Activated CD4-positive, alpha-beta T cell treated with anti-CD3 and anti-CD28 coated beads, Interleukin-2, amount 50 U/mL, for 48 hours (primary cell): ENCODE results near the gene GALK2.
"Not testable (repeated sequence)": the region's sequence is repeated elsewhere in the genome, so short reads cannot be mapped to it uniquely, and the experiment has no call there.

ENCODE experiments used
- DNase-seq, 2 experiments: peaks; one replicate each; pipeline ENCODE4 v3.0.0-alpha.2; 2020

The GALK2 gene

DNA sequence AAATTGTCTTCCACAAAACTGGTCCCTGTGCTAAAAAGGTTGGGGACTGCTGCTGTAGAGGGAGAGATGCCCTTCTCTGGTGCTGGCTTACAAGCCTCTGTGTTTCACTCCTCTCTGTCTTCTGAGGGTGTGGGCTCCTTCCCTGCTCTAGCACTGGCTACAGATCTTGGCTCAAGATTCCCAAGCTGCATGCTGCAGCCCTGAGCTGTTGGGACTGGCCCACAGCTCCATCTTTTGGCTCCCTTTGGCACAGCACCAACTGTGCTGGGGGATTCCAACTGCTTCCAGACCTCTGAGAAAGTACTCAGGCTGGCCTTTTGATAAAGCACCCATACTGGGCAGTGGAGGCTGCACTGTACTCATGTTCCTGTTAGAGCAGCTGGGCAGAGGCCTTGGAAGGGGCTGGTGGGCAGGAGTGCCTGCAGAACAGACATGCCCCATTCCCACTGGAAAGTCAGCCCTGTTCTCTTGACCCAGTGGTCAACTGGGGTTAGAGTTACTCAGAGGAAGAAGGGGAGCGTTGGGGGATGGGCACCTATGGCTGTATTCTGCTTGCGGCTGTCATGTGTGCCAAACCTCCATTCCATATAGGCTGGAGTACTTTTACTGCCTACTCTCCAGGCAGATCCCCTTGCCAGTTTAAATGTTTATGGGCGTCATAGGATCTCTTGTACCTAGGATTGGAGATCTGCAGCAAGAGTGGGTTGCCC lies 55.7 kb downstream of the GALK2 start:
- DNase-seq: no peak

DNA sequence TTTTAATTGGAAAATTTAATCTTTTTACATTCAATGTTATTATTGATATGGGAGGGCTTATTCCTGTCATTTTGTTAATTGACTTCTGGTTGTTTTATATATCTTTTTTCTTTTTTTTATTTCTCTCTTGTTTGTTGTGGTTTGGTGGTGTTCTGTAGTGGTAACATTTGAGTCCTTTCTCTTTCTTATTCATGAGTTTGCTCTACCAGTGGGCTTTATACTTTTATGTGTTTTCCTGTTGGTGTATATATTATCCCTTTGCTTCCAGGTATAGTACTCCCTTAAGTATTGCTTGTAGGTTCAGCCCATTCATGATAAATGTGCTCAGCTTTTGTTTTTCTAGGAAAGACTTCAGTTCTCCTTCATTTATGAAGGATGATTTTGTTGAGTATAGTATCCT lies 57.6 kb downstream of the GALK2 start:
- DNase-seq: no peak

DNA sequence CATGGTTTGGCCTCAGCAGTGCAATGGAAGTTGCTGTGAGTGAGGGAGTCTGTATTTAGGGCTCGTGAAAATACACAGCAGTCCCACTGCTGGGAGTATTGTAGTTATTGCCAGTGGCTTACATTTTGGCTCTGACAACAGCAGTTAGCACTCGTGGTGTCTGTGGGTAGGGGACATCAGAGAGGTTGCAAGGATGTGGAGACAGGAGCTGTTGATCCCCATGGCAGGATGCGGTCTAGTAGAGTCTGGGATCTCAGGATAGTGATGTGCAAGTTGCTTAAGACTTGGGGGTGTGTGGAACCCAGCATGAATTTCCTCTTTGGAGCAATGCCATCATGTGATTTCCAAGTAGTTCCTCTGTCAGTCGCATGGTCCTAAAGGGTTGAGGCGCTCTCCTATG lies 59.9 kb downstream of the GALK2 start:
- DNase-seq: no peak

DNA sequence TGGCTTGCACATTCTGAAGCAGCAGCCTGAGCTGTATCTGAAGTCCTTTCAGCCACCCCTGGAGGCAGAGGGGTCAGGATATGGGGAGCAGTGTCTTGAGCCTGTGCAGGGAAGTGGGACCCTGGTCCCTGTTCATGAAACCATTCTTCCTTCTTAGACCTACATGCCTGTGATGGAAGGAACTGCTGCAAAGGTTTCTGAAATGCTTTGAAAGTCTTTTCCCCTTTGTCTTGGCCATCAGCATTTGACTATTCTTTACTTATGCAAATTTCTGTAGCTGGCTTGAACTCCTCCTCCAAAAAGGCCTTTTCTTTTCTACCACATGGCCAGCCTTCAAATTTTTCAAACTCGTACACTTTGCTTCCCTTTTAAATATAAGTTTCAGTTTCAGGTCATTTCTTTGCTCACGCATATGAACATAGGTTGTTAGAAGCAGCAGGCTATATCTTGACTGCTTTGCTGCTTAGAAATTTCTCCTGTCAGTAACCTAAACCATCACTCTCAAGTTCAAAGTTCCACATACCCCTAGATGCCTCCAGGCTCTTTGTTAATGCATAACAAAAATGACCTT lies 62.3 kb downstream of the GALK2 start:
- no peak for DNase-seq

DNA sequence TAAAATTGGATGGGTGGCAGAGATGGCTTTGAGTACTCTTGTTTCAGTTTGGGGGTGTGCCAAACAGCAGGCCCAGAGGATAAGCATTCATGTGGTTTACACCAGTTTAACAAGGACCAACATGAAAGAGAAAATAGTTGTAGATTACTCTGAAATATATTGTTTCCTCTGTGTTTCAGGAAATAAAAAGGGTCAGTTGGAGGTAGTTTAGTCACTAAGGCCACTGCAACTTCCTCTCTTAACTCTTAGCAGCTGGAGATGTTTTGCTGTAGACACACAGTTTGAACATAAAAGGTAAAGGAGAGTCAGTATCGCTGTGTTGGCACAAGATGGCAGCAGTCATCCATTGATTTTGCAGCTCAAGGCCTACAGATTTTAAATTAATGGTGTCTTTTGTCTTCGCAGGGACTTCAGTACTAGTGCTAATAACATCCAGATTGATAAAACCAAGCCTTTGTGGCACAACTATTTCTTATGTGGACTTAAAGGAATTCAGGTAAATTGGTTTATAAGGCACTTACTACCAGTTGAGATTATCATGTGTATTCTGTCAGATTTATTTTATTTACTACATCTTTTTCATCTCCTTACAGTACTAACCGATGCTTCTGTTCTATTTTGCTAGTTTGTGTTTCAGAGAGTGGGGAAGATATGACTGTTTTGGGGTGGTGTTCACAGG lies 65.5 kb downstream of the GALK2 start:
- DNase-seq: peak; percentile 10 to 35

DNA sequence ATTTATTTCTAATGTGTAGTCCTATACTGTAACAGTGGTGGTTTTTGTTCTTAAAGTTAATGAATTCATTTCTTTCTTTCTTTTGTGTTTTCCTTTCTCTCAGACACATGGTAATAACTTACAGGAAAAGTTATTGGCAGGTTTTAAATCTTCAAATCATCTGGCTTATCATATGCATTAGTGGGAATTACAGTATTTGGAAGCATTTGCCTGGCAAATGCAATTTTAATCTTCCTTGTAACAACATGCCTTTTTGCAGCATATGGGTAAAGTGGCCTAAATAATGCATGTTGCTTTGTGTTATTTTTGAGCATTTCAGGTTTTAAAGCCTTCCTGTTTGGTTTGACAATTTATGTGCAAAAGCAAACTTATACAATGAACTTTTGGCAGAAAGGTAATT lies 66.8 kb downstream of the GALK2 start:
- DNase-seq: no peak

DNA sequence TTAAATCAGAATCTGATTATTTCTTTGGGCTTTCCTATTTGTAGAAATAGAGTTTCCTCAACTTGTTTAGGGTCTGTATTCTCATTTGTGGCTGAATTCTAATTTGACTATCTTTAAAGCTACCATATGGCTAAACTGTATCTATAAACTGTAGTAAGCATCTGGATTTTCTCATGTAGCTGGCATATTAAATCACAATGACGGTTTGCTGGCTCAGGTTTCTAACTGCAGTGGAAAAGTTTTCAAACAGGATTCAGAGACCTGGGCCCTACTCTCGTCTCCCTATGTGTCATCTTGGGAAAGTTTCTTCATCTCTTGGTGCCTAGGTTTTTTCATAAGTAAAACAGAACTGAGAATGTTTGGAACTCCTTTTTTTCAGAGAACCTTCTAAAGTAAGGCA lies 68.3 kb downstream of the GALK2 start:
- DNase-seq: no peak

DNA sequence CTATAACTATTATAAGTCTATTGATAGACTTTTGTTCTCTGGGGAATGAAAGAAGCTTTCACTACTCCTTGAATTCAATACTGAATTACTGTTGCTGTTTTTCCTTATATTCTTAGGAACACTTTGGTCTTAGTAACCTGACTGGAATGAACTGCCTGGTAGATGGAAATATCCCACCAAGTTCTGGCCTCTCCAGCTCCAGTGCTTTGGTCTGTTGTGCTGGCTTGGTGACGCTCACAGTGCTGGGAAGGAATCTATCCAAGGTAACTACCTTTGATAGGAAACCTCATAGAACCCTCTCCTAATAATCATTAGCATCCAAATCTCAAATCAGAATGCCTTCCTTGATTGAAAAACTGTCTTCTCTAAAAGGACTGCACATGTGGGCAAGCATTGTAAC lies 69.1 kb downstream of the GALK2 start:
- DNase-seq: no peak

DNA sequence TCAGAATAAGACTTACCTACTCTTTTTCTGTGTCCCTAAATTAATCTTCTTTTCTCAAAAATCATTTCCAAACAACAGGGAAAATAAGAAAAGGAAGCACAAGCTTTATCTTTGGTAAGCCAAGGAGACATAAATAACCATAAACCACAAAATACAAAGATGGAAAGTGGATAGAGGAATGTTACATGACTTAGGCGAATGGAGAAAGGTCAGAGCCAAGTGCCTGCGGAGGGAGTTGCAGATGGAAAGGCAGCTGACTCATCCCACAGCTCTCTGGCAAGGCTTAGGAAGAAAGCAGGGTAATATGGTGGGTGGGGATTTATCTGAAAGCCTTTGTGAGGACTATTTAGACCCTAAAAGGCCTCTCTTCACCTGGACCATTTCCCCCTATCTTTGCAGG lies 72.8 kb downstream of the GALK2 start:
- DNase-seq: no peak

DNA sequence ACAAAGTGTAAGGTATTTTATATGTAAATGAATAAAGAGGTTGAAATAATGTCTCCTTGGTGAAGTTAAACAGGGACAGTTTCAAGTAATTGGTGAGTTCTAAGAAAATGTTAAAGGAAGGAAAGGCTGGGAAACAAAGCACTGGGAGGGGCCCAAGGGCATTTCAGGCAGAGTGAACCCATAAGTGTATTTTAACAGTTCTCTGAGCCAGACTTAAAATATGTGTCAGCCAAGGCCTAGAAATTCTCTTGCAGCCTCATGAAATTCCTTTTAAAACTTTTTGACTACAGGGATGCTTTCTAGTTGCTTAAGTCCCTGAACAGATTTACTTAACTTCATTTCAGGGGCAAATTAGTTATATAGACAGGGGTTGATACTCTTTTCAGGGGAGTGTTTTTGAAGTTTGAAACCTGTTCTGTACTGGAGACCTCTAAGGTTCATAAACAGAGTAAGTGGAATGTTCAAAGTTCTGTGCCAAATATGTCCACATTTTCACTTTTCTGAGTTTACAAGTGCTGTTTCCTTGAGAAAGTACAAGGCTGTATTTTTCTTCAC lies 77.6 kb downstream of the GALK2 start:
- no peak for DNase-seq

DNA sequence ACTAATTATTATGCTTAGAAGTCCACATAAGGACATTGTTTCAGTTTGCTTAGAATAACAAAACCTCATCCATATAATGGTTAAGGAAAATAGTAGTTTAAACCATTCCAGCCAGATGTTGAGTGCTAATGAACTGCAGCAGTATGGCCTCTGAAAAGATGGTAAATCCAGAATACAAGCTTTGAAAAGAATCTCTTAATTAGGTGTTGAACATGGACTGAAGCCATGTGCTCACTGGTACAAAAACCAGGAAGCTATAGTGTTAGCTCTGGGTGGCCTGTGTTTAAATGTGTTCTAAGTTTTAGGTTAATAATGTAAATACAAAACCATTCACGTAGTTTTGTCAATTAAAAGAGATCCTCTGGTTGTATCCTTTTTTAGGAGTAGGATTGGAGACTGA lies 78.2 kb downstream of the GALK2 start:
- no peak for DNase-seq

DNA sequence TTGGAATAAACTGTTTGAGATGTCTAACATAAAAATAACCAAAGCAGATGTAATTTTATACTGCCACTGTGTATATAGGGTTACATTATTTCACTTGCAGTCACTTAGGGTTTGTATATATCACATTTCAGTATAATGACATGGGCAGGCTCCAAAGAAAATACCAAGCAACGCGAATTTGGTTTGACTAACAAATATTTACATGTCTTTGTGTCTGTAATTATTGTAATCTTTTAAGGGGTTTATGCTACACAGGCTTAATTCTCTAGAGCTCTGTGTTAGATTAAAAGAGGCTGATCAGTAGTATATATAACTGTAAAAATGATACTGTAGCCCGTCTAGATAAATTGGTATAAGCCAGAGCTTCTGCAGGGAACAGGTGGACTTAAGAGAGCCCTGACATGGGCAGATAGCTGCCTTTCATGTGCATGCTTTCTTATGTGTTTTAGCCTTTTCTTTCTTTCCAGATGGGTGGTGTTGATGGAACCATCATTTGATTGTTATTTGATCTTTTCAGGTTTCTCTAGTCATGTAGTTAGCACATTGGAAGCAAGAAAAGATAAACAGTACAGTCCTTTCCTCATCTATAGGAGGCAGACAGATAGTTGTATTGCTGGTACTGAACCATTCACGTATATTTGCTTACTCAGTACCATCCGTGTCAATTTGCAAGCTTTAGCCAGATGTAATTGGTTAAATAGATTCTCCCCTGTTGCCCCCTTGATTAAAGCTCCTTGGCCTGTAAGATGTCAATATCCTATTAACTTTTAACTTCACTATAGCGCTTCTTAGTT lies 86.1 kb downstream of the GALK2 start:
- DNase-seq: no peak

DNA sequence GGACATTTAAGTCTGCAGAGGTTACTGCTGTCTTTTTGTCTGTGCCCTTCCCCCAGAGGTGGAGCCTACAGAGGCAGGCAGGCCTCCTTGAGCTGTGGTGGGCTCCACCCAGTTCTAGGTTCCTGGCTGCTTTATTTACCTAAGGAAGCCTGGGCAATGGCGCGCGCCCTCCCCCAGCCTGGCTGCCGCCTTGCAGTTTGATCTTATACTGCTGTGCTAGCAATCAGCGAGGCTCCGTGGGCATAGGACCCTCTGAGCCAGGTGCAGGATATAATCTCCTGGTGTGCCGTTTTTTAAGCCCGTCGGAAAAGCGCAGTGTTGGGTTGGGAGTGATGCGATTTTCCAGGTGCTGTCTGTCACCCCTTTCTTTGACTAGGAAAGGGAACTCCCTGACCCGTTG lies 95.1 kb downstream of the GALK2 start:
- DNase-seq: not testable (repeated sequence)

DNA sequence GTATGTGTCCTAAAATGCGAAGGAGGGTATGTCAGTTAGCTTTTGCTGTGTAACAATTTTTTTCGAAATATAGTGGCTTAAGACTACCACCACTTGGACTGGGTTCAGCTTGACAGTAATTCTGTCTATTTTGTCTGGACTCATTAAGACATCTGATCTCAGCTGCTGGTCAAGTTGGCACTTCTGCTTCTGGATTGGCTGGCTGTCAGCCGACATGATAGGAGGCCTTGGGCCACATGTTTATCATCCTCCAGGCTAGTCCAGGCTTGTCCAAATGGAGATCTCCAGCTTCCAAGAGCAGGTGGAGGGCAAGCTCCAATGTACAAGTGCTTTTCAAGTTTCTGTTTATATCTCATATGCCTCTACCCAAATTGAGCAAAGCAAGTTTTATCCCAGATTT lies 95.9 kb downstream of the GALK2 start:
- DNase-seq: no peak

DNA sequence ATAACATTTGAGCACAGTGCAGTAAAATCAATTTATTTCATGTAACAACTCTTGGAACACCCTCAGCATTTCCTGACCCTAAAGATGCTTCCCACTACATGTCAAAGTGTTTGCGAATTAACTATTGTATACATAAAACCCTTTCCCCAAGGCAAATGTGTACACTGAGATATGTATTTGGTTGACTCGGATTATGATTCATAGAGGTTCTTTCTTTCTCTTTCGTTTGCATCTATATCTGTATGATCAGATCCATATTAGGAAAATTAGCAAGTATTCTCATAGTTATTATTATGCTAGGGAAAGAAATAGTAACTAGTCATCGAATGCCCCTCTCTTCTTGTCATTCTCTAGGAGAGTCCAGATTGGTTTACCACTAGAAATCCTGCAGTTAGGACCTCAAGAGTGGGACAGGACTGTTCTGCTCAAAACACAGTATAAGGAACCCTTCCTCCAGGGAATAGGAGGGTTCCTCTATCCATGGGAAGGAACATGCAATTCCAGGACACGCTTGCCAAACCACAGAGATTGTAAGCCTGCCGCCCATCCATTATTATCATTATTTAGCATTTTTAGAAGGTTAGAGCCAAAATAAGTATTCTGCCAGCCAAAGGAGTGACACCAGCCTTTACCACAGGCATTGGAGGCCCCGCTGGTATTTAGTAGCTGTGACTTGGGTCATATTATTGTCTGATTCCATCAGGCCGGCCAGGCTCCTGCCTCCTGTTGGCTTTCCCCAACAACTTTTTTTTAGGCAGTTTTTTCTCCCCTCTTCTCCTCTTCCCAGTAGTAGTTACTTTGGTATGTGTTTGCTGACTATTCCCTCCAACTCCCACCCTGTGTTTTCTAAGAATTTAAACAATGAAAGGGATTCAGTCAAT lies 100.7 kb downstream of the GALK2 start:
- DNase-seq: no peak

DNA sequence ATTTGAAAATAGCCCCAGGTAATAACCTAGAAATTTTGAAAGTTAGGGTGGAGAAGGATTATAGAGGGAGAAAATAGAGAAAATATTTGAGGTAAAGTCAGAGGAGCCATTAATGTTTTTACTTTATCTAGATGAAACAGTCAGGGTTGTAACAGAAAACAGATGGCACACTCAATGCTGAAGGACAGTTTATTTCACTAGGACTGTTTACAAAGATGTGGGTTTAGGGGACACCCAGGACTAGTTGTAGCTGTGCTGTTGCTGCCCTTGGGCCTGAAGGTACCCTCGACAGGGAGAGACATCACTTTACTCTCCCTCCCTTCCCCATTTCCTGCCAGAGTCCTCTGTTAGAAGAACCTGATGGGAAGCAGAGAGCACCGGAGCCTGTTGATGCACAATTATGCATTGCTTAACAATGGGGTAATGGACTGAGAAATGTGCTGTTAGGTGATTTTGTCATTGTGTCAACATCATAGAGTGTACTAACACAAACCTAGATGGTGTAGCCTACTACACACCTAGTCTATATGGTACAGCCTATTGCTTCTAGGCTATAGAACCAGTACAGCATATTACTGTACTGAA lies 103.8 kb downstream of the GALK2 start:
- no peak for DNase-seq

DNA sequence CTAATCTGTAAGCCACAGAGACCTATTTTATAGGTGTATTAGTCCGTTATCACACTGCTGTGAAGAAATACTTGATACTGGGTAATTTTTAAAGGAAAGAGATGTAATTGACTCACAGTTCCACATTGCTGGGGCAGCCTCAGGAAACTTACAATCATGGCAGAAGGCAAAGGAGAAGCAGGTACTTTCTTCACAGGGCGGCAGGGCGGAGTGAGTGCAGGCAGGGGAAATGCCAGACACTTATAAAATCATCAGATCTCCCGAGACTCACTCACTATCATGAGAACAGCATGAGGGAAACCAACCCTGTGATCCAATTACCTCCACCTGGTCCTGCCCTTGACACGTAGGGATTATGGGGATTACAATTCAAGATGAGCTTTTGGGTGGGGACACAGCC lies 108.7 kb downstream of the GALK2 start:
- DNase-seq: no peak

DNA sequence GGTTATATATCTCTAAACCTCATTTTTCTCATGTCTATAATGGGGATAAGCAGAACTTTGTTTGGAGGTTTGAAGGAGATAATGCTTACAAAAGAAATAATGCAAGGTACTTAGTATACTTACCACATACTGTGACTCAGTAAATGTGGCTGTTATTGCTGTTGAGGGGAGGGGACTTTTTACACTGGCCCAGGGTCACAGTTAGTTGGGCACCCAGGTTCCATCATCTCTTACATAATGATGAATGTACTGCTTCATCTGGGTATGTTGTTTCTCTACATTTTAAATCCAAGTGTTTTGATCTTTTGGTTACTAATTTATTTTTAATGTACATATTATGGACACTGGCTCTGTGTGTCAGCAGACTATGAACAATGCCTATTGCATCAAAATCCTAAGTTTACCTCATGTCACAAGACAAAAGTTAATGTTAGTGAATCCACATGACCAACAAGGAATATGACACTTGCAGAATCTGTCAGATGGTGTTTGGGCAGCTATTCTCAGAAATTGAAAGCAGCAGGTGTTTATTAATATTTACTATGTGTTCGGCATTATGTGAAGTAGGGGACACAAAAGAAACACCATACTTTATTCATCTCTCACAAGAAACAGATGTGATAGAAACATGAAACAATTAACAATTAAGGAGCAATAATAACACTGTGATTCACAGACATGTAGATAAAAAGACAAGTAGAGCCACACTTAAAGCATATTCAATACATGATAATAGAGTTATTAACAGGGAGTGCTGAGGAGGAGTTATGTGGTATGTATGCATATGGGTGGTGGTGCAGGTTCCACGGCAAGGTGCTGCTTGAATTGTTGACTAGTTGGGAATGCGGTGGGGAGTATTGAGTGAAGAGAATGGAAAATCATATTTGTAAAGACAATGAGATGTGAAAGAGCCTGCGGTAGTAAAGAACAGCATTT lies 109.7 kb downstream of the GALK2 start:
- no peak for DNase-seq

DNA sequence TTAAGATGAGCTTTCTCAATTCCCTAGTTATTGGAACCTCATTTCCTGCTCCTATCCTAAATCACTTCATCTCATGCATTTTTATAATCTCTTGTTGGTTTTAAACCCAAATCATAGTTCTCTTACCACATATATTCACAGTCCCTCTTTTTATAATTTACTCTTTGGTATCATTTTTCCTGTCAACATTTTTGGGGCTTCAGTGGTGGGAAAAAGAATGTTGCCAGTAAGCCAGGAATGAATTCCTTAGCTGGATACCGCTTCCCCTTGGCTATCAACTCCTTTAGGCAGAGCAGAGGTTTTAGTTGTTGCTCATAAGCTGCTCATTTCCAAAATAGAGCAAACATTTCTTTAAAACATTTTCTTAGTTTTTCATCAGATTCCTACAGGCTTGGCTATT lies 112.3 kb downstream of the GALK2 start:
- DNase-seq: no peak

DNA sequence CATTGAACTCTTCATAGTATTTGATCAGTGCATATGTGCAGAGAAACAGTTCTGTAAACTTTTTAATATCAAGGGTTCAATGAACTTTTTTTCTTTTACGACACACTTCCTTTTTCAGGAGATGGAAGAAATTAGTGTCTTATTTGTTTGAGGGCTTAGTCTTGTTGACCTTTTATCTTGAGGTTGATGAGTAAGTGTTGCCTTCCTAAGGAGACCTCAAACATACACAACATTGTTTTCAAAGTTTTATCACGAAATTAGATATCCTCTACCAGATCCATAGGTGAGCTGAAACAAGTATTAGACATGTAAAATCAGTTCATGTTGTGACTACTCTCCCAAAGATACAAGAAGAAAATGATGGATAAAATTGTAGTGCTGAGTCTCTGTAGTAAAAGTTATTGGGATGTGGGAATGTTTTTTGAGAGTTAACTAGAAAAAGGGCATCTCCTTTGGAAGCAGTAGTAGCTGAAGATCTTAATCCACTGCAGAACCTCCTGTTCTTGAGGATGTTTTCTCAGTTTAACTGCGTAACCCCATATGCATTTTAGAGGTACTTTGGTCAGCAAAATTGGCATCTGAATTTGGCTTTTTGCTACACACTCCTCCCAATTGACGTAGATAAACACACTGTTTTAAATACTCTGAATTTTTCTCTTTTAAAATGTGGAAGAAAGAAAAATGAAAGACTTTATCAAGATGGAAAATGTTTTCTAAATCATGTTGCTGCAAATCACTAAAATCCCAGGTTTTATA lies 116.8 kb downstream of the GALK2 start:
- DNase-seq: no peak
